Measurements from ENCODE around the gene CEP350. TPM values are rescaled to one million over a fixed set of nuclear protein-coding genes. Genes with fewer than 3 reads are reported as not detected.

CEP350 gene
- total and polyA plus RNA-seq, 2 donors (not counting 1 experiment from before 2014, with no cell fraction given) = 19.0 to 101 TPM

- TF ChIP-seq EZH2 (IDR thresholded peaks at IDR 0.05; ENCODE audit: low read length, missing control alignments) (no peak), CTCF (conservative IDR thresholded peaks at IDR 0.05 in 1 of 2, IDR thresholded peaks at IDR 0.05 in 1 of 2; ENCODE audit: low read depth in 1 of 2, low read length in 2 of 2) (no peak)
- H3K36me3 ChIP-seq (ENCODE audit: control insufficient read depth, insufficient read depth, low read length) = no peaks in the 10 kb centered on the region
- H3K4me2 ChIP-seq (ENCODE audit: extremely low read depth, insufficient read depth, low read length) = no peak overlapping the region
- no peak overlapping the region for H3K9ac ChIP-seq (ENCODE audit: insufficient read depth, low read length)
- H3K4me3 ChIP-seq (replicated peaks in 1 of 4; ENCODE audit: control extremely low read depth in 1 of 4, insufficient read depth in 1 of 4, low read depth in 3 of 4, low read length in 4 of 4) = no peak overlapping the region
- no peak overlapping the region for H3K27ac ChIP-seq (ENCODE audit: insufficient read depth, low read length)
- no peak overlapping the region for H2AFZ ChIP-seq (ENCODE audit: low read length)
- DNase-seq (ENCODE audit: low read depth in 2 of 2) = no peak
- no peaks in the 10 kb centered on the region for H4K20me1 ChIP-seq (ENCODE audit: control insufficient read depth, extremely low read depth, insufficient read depth, low read length)
- H3K4me1 ChIP-seq (ENCODE audit: control insufficient read depth, extremely low read depth, insufficient read depth, low read length) = no peaks in the 10 kb centered on the region
- no peaks in the 10 kb centered on the region for H3K9me3 ChIP-seq (ENCODE audit: control insufficient read depth, insufficient read depth, low read depth, low read length)
- H3K79me2 ChIP-seq (ENCODE audit: control insufficient read depth, insufficient read depth, low read length) = no peaks in the 10 kb centered on the region
- no peaks in the 10 kb centered on the region for H3K27me3 ChIP-seq (ENCODE audit: control insufficient read depth, insufficient read depth, low read length)
These were observed 186.8 kb downstream of the CEP350 start for GRCh38 chr1:180141381-180141934.

GRCh38 chr1:180143359-180143758 is 188.7 kb downstream of the CEP350 start:
- Histone ChIP-seq H3K4me3 (replicated peaks in 1 of 4; ENCODE audit: control extremely low read depth in 1 of 4, insufficient read depth in 1 of 4, low read depth in 3 of 4, low read length in 4 of 4) (no peak overlapping the region), H4K20me1 (ENCODE audit: control insufficient read depth, extremely low read depth, insufficient read depth, low read length) (no peaks in the 10 kb centered on the region), H2AFZ (ENCODE audit: low read length) (no peak overlapping the region), H3K36me3 (ENCODE audit: control insufficient read depth, insufficient read depth, low read length) (no peaks in the 10 kb centered on the region), H3K9ac (ENCODE audit: insufficient read depth, low read length) (no peak overlapping the region), H3K4me1 (ENCODE audit: control insufficient read depth, extremely low read depth, insufficient read depth, low read length) (no peaks in the 10 kb centered on the region), H3K9me3 (ENCODE audit: control insufficient read depth, insufficient read depth, low read depth, low read length) (no peaks in the 10 kb centered on the region), H3K27me3 (ENCODE audit: control insufficient read depth, insufficient read depth, low read length) (no peaks in the 10 kb centered on the region), H3K4me2 (ENCODE audit: extremely low read depth, insufficient read depth, low read length) (no peak overlapping the region), H3K27ac (ENCODE audit: insufficient read depth, low read length) (no peak overlapping the region), H3K79me2 (ENCODE audit: control insufficient read depth, insufficient read depth, low read length) (no peaks in the 10 kb centered on the region)
- no peak for TF ChIP-seq EZH2 (IDR thresholded peaks at IDR 0.05; ENCODE audit: low read length, missing control alignments)
- no peak for TF ChIP-seq CTCF (conservative IDR thresholded peaks at IDR 0.05 in 1 of 2, IDR thresholded peaks at IDR 0.05 in 1 of 2; ENCODE audit: low read depth in 1 of 2, low read length in 2 of 2)
- no peak for DNase-seq (ENCODE audit: low read depth in 2 of 2)

GRCh38 chr1:180144659-180145357 is 190.2 kb downstream of the CEP350 start:
- Histone ChIP-seq H2AFZ (ENCODE audit: low read length) (peak overlapping the region; percentile 39), H3K27me3 (ENCODE audit: control insufficient read depth, insufficient read depth, low read length) (no peaks in the 10 kb centered on the region), H3K27ac (ENCODE audit: insufficient read depth, low read length) (no peak overlapping the region), H3K9ac (ENCODE audit: insufficient read depth, low read length) (no peak overlapping the region), H4K20me1 (ENCODE audit: control insufficient read depth, extremely low read depth, insufficient read depth, low read length) (no peaks in the 10 kb centered on the region), H3K4me2 (ENCODE audit: extremely low read depth, insufficient read depth, low read length) (no peak overlapping the region), H3K4me1 (ENCODE audit: control insufficient read depth, extremely low read depth, insufficient read depth, low read length) (no peaks in the 10 kb centered on the region), H3K36me3 (ENCODE audit: control insufficient read depth, insufficient read depth, low read length) (no peaks in the 10 kb centered on the region), H3K4me3 (replicated peaks in 1 of 4; ENCODE audit: control extremely low read depth in 1 of 4, insufficient read depth in 1 of 4, low read depth in 3 of 4, low read length in 4 of 4) (no peak overlapping the region), H3K9me3 (ENCODE audit: control insufficient read depth, insufficient read depth, low read depth, low read length) (no peaks in the 10 kb centered on the region), H3K79me2 (ENCODE audit: control insufficient read depth, insufficient read depth, low read length) (no peaks in the 10 kb centered on the region)
- TF ChIP-seq EZH2 (IDR thresholded peaks at IDR 0.05; ENCODE audit: low read length, missing control alignments) = no peak
- no peak for TF ChIP-seq CTCF (conservative IDR thresholded peaks at IDR 0.05 in 1 of 2, IDR thresholded peaks at IDR 0.05 in 1 of 2; ENCODE audit: low read depth in 1 of 2, low read length in 2 of 2)
- DNase-seq (ENCODE audit: low read depth in 2 of 2) = no peak
